Neural cell (in vitro differentiated cells): ENCODE data around the gene PRKAG2. TPM values are rescaled to one million over a fixed set of nuclear protein-coding genes. Genes with fewer than 3 reads are reported as not detected.

Experiments used
- H2AFZ ChIP-seq: fragments of 200-600, 300-800 bp; sonication (generic), shearing (Covaris generic); 2 replicates; pipeline ENCODE4 v1.6.0; 2014; ENCODE audit warnings: low read depth, mild to moderate bottlenecking, antibody characterized with exemption, low read length, moderate library complexity
- H3F3A ChIP-seq: fragments of 200-600 bp; shearing (Covaris generic); 2 replicates; pipeline ENCODE4 v1.6.1; 2016; ENCODE audit warnings: mild to moderate bottlenecking, moderate library complexity, mixed read lengths, antibody characterized with exemption, low read length; ENCODE audit not compliant: insufficient read depth, poor library complexity, severe bottlenecking
- H3K27ac ChIP-seq: fragments of 200-600, 300-800 bp; sonication (generic), shearing (Covaris generic); 2 replicates; pipeline ENCODE4 v1.5.1; 2014; ENCODE audit warnings: mild to moderate bottlenecking, low read length, moderate library complexity
- H3K27me3 ChIP-seq: fragments of 300-800, 200-600 bp; sonication (generic), shearing (Covaris generic); 2 replicates; pipeline ENCODE4 v1.6.0; 2014; ENCODE audit warnings: mild to moderate bottlenecking, low read depth, low read length, moderate library complexity; ENCODE audit not compliant: insufficient read depth
- H3K36me3 ChIP-seq: fragments of 300-800, 200-600 bp; sonication (generic), shearing (Covaris generic); 2 replicates; pipeline ENCODE4 v1.5.1; 2014; ENCODE audit warnings: mild to moderate bottlenecking, antibody characterized with exemption, low read length, moderate library complexity; ENCODE audit not compliant: insufficient read depth
- H3K4me2 ChIP-seq: fragments of 300-800, 200-600 bp; sonication (generic), shearing (Covaris generic); 2 replicates; pipeline ENCODE4 v1.6.0; 2014; ENCODE audit warnings: mild to moderate bottlenecking, low read length
- H3K4me3 ChIP-seq: fragments of 300-800, 200-600 bp; sonication (generic), shearing (Covaris generic); 2 replicates; pipeline ENCODE4 v1.5.1; 2014; ENCODE audit warnings: mild to moderate bottlenecking, low read length, moderate library complexity
- H3K79me2 ChIP-seq: fragments of 200-600 bp; shearing (Covaris generic); replicated peaks from 2 replicates; pipeline ENCODE4 v1.6.0; 2014; ENCODE audit warnings: mild to moderate bottlenecking, low read length, moderate library complexity; ENCODE audit not compliant: insufficient read depth
- H3K9ac ChIP-seq: fragments of 300-800, 200-600 bp; sonication (generic), shearing (Covaris generic); 2 replicates; pipeline ENCODE4 v1.6.1; 2016; ENCODE audit warnings: mild to moderate bottlenecking, low read length, mixed read lengths
- H3K9me2 ChIP-seq: fragments of 200-600 bp; shearing (Covaris generic); 2 replicates; pipeline ENCODE4 v1.6.1; 2016; ENCODE audit warnings: mild to moderate bottlenecking, low read length, mixed read lengths; ENCODE audit not compliant: insufficient read depth
- H3K9me3 ChIP-seq: fragments of 200-600, 300-800 bp; sonication (generic), shearing (Covaris generic); 2 replicates; pipeline ENCODE4 v1.6.1; 2016; ENCODE audit warnings: mild to moderate bottlenecking, mixed run types, low read length, moderate library complexity, mixed read lengths
- H4K20me1 ChIP-seq: fragments of 200-600 bp; shearing (Covaris generic); 2 replicates; pipeline ENCODE4 v1.6.1; 2016; ENCODE audit warnings: mild to moderate bottlenecking, mixed run types; ENCODE audit not compliant: insufficient read depth
- EP300 ChIP-seq: fragments of 450-650 bp; conservative IDR thresholded peaks from 2 replicates; pipeline ENCODE4 v1.6.1; 2014; ENCODE audit warnings: antibody characterized with exemption, mild to moderate bottlenecking, moderate library complexity; ENCODE audit not compliant: poor library complexity, severe bottlenecking
- EZH2 ChIP-seq: fragments of 200-600, 300-800 bp; shearing (Covaris generic), sonication (generic); IDR thresholded peaks from 2 replicates; pipeline ENCODE4 v1.6.1; 2014; ENCODE audit warnings: antibody characterized with exemption, low read length, borderline replicate concordance, mild to moderate bottlenecking; ENCODE audit not compliant: insufficient read depth, poor library complexity, severe bottlenecking
- MXI1 ChIP-seq: fragments of 450-650 bp; conservative IDR thresholded peaks from 2 replicates; pipeline ENCODE4 v1.6.1; 2014; ENCODE audit warnings: antibody characterized with exemption, mild to moderate bottlenecking; ENCODE audit not compliant: poor library complexity, severe bottlenecking
- POLR2AphosphoS5 ChIP-seq: IDR thresholded peaks from 2 replicates; pipeline ENCODE4 v1.6.1; 2012
- RAD21 ChIP-seq: fragments of 450-650 bp; conservative IDR thresholded peaks from 2 replicates; pipeline ENCODE4 v1.6.1; 2014; ENCODE audit warnings: antibody characterized with exemption, mild to moderate bottlenecking, moderate library complexity
- SMC3 ChIP-seq: fragments of 450-650 bp; conservative IDR thresholded peaks from 2 replicates; pipeline ENCODE4 v1.6.1; 2014; ENCODE audit warnings: antibody characterized with exemption, mild to moderate bottlenecking, moderate library complexity; ENCODE audit not compliant: poor library complexity
- TAF1 ChIP-seq: IDR thresholded peaks from 2 replicates; pipeline ENCODE4 v1.6.1; 2012; ENCODE audit warnings: low read depth
- polyA plus RNA-seq: library from polyadenylated mRNA; depleted of rRNA; stranded (reverse); fragments of >200 nt; gene quantifications from 2 replicates; pipeline ENCODE4 v1.2.3, GENCODE V29; 2014
- TF ChIP-seq, protein P1 (sequence below): IDR thresholded peaks from 2 replicates; pipeline ENCODE4 v1.6.1; 2012; ENCODE audit warnings: borderline replicate concordance
- TF ChIP-seq, protein P2 (sequence below): fragments of 450-650 bp; IDR thresholded peaks from 2 replicates; pipeline ENCODE4 v1.5.1; 2014; ENCODE audit warnings: antibody characterized with exemption, mild to moderate bottlenecking, moderate library complexity; ENCODE audit not compliant: poor library complexity, severe bottlenecking

PRKAG2 gene
- polyA plus RNA-seq, 1 donor from 2014 or later = 22.9 TPM

DNA sequence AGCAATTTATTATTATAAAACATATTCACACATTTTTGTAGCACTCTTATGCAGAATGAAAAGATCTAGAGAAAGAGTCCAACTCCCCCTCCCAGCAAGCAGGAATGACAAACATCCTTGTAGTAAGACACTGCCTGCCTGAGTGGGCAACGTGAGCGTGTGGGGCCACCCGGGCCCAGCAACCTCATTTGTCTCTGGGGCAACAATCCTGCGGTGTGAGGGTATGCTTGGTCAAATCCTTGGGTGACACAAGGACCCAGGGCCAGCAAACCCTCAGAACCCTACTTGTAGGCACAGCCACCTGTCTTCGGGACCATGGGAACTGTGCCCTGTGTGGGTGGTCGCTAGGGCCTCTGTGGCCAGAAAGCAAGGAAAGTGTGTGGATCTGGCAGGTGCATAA, 367.9 kb downstream of the PRKAG2 start:
- H4K20me1 ChIP-seq = peaks cover 4% of the 10 kb centered on the region
- H3K9me2 ChIP-seq = no peaks in the 10 kb centered on the region
- no peak overlapping the region for H3K27ac ChIP-seq
- H3K4me3 ChIP-seq = no peak overlapping the region
- H3K4me2 ChIP-seq = no peak overlapping the region
- TF ChIP-seq RAD21 = no peak
- TF ChIP-seq SMC3 = no peak
- TF ChIP-seq MXI1 = no peak
- no peak for TF ChIP-seq EZH2
- TF ChIP-seq, protein P1, sequence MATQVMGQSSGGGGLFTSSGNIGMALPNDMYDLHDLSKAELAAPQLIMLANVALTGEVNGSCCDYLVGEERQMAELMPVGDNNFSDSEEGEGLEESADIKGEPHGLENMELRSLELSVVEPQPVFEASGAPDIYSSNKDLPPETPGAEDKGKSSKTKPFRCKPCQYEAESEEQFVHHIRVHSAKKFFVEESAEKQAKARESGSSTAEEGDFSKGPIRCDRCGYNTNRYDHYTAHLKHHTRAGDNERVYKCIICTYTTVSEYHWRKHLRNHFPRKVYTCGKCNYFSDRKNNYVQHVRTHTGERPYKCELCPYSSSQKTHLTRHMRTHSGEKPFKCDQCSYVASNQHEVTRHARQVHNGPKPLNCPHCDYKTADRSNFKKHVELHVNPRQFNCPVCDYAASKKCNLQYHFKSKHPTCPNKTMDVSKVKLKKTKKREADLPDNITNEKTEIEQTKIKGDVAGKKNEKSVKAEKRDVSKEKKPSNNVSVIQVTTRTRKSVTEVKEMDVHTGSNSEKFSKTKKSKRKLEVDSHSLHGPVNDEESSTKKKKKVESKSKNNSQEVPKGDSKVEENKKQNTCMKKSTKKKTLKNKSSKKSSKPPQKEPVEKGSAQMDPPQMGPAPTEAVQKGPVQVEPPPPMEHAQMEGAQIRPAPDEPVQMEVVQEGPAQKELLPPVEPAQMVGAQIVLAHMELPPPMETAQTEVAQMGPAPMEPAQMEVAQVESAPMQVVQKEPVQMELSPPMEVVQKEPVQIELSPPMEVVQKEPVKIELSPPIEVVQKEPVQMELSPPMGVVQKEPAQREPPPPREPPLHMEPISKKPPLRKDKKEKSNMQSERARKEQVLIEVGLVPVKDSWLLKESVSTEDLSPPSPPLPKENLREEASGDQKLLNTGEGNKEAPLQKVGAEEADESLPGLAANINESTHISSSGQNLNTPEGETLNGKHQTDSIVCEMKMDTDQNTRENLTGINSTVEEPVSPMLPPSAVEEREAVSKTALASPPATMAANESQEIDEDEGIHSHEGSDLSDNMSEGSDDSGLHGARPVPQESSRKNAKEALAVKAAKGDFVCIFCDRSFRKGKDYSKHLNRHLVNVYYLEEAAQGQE = no peak
- no peak for TF ChIP-seq POLR2AphosphoS5
- TF ChIP-seq, protein P2, sequence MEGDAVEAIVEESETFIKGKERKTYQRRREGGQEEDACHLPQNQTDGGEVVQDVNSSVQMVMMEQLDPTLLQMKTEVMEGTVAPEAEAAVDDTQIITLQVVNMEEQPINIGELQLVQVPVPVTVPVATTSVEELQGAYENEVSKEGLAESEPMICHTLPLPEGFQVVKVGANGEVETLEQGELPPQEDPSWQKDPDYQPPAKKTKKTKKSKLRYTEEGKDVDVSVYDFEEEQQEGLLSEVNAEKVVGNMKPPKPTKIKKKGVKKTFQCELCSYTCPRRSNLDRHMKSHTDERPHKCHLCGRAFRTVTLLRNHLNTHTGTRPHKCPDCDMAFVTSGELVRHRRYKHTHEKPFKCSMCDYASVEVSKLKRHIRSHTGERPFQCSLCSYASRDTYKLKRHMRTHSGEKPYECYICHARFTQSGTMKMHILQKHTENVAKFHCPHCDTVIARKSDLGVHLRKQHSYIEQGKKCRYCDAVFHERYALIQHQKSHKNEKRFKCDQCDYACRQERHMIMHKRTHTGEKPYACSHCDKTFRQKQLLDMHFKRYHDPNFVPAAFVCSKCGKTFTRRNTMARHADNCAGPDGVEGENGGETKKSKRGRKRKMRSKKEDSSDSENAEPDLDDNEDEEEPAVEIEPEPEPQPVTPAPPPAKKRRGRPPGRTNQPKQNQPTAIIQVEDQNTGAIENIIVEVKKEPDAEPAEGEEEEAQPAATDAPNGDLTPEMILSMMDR = no peak
- no peak for TF ChIP-seq TAF1
- no peak for TF ChIP-seq EP300
- peaks cover 97% of the 10 kb centered on the region for H3K79me2 ChIP-seq
- no peak overlapping the region for H2AFZ ChIP-seq
- H3K36me3 ChIP-seq = no peaks in the 10 kb centered on the region
- no peaks in the 10 kb centered on the region for H3K9me3 ChIP-seq
- H3K9ac ChIP-seq = no peak overlapping the region
- H3K27me3 ChIP-seq = no peaks in the 10 kb centered on the region
- H3F3A ChIP-seq = no peaks in the 10 kb centered on the region

DNA sequence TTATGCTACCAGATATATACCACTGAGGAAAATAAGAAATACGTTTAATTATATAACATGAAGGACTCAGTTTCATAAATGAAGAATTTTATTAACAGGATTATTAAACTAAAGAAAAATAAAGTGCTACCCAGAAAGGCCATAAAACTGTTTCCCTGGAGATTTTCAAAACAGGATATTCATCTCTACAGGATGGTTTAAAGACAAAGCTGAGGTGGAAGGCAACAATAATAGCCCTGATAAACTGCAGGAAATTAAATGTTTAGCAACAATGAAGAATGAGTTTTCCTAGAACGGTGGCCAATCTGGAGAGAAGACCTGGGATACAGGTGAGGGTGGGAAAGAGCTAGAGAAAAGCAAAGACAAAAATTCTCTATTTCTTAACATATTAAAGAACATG, 369.1 kb downstream of the PRKAG2 start:
- no peaks in the 10 kb centered on the region for H3K27me3 ChIP-seq
- no peaks in the 10 kb centered on the region for H3K9me2 ChIP-seq
- H2AFZ ChIP-seq = no peak overlapping the region
- H3F3A ChIP-seq = no peaks in the 10 kb centered on the region
- H3K79me2 ChIP-seq = peaks cover 97% of the 10 kb centered on the region
- H3K9ac ChIP-seq = no peak overlapping the region
- TF ChIP-seq POLR2AphosphoS5 = no peak
- TF ChIP-seq, protein P2 = no peak
- no peak for TF ChIP-seq SMC3
- TF ChIP-seq EZH2 = no peak
- no peak for TF ChIP-seq EP300
- TF ChIP-seq, protein P1 = no peak
- no peak for TF ChIP-seq MXI1
- no peaks in the 10 kb centered on the region for H3K36me3 ChIP-seq
- no peak overlapping the region for H3K27ac ChIP-seq
- H4K20me1 ChIP-seq = peaks cover 9% of the 10 kb centered on the region
- H3K4me3 ChIP-seq = no peak overlapping the region
- no peak overlapping the region for H3K4me2 ChIP-seq
- H3K9me3 ChIP-seq = no peaks in the 10 kb centered on the region
